IgD-negative memory B cell (primary cell): Measurements from ENCODE around the gene SEC16B. TPM values are rescaled to one million over a fixed set of nuclear protein-coding genes. Genes with fewer than 3 reads are reported as not detected.
A peak's percentile ranks its signal among the peaks of the same experiment; 100 is the strongest.

Source experiments
- H3K27ac Mint-ChIP-seq, 3 donors: one replicate each; pipeline ENCODE4 v1.8.0; 2020 to 2022; ENCODE audit warnings: mild to moderate bottlenecking in 3 of 3, mixed read lengths in 3 of 3, moderate library complexity in 1 of 3
- H3K27me3 Mint-ChIP-seq: one replicate; pipeline ENCODE4 v1.8.0; 2021; ENCODE audit warnings: mixed read lengths
- H3K36me3 Mint-ChIP-seq: one replicate; pipeline ENCODE4 v1.8.0; 2020; ENCODE audit warnings: mild to moderate bottlenecking, mixed read lengths
- H3K4me1 Mint-ChIP-seq, 3 donors: one replicate each; pipeline ENCODE4 v1.8.0; 2020 to 2022; ENCODE audit warnings: mixed read lengths in 3 of 3, mild to moderate bottlenecking in 1 of 3
- H3K4me3 Mint-ChIP-seq, 4 donors: one replicate each; pipeline ENCODE4 v1.8.0; 2020 to 2022; ENCODE audit warnings: mild to moderate bottlenecking in 4 of 4, mixed read lengths in 4 of 4, moderate library complexity in 3 of 4
- H3K9me3 Mint-ChIP-seq, 3 donors: one replicate each; pipeline ENCODE4 v1.8.0; 2020 to 2021; ENCODE audit warnings: mixed read lengths in 3 of 3, mild to moderate bottlenecking in 1 of 3
- polyA plus RNA-seq: library from polyadenylated mRNA; unstranded; fragments of 300-500 nt; fragmentation: Illumina TruSeq; gene quantifications from one replicate; pipeline ENCODE4 v1.2.3, GENCODE V29; 2021

Gene SEC16B
- polyA plus RNA-seq, 1 donor from 2014 or later: not detected

DNA sequence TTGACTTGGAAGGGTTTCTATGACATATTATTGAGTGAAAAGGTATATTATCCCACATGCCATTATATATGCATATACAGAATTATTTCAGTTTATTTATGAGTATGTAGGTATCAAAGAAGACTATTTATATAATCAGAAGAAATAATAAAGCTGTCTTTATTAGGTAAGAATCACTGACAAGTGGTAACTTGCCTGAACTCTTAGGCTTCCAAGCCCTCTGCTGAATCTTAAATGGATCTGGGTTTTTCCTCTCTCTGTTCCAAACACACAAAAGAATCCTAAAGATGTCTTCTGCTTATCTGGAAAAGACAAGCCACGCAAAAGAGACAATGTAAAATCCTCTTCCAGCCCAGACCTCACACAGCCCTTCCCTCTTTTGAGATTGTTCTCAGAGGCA is 14.9 kb upstream of the SEC16B start:
- H3K27me3 Mint-ChIP-seq: peaks cover 10% of the 10 kb centered on the region
- H3K36me3 Mint-ChIP-seq: no peaks in the 10 kb centered on the region
- no peak overlapping the region for H3K27ac Mint-ChIP-seq
- H3K4me1 Mint-ChIP-seq: no peaks in the 10 kb centered on the region
- H3K9me3 Mint-ChIP-seq: peaks cover 0 to 10% (median 1%) of the 10 kb centered on the region in 3 donors
- H3K4me3 Mint-ChIP-seq: no peak overlapping the region

DNA sequence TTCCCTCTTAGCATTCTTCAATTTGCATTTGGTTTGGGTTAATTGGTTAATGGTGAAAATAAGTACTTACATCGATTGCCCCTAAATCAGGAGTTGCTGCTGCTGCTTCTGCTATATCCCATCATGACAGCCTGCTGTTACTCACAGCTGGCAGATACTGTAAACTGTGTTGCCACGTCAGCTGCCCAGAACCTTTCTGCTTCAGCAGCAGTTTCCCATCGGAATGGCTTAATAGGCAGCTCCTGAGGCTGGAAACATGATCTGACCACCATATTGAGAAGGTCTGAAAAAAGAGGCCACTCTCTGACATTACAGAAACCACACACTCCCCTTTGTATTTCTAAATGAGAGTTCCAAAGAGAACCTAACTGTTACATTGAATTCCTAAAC is 14.3 kb upstream of the SEC16B start:
- no peaks in the 10 kb centered on the region for H3K36me3 Mint-ChIP-seq
- H3K4me1 Mint-ChIP-seq: no peaks in the 10 kb centered on the region
- H3K4me3 Mint-ChIP-seq: no peak overlapping the region
- peaks cover 0 to 6% (median 1%) of the 10 kb centered on the region in 3 donors for H3K9me3 Mint-ChIP-seq
- H3K27ac Mint-ChIP-seq: no peak overlapping the region
- H3K27me3 Mint-ChIP-seq: peaks cover 11% of the 10 kb centered on the region

DNA sequence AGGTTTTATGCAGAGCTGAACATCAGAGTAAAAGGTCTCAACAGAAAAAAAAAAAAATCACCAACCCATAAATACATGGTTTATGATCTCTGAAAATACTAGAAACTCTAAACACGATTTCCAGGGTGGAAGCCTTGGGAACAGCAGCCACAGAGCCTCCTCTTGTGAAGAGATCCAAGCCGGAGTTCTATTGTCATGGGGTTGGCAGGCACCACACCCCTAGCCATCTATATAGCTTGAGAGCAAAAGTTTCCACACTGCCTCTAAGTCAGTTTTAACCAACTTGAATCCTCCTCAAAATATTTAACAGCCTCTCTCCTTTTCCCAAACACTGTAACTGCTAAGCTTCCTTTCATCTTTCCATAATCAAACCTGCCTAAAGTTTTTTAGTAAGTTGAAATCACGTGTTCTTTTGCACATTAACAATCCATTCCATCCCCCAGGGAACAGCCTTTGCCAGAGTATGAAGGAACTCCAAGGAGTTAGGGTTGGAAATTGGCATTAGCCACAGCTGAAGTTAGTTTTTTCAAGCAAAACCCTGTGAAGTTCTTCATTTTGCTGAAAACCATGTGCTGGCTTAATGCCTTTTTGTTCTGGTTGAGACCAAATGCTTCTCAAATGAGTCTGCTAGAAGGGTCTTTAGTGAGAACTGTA is 13.8 kb upstream of the SEC16B start:
- H3K9me3 Mint-ChIP-seq: peaks cover 0 to 6% (median 1%) of the 10 kb centered on the region in 3 donors
- no peaks in the 10 kb centered on the region for H3K36me3 Mint-ChIP-seq
- H3K27me3 Mint-ChIP-seq: peaks cover 11% of the 10 kb centered on the region
- H3K27ac Mint-ChIP-seq: no peak overlapping the region
- no peaks in the 10 kb centered on the region for H3K4me1 Mint-ChIP-seq
- peak overlapping the region in 1 of 4 donors; percentile 35 for H3K4me3 Mint-ChIP-seq

DNA sequence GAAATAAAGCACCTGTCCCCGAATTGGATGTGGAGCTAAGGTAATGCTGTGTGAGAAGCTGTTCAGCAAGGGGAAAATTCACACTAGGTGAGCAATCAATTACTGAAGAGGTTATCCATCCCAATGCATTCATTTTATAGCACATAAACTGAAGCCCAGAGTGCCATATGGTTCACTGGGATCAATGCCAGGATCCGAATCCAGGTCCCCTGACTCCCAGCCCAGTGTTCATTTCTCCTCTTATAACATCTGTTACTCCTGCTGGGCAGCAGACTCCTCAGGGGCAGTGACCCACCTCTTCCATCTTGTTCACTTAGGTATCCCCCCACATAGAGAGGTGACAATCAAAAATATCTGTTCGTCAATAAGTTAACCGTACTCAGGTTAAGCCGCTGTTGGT is 13.2 kb upstream of the SEC16B start:
- Mint-ChIP-seq H3K9me3 (peaks cover 0 to 3% (median 1%) of the 10 kb centered on the region in 3 donors), H3K27ac (no peak overlapping the region), H3K36me3 (no peaks in the 10 kb centered on the region), H3K27me3 (peaks cover 11% of the 10 kb centered on the region), H3K4me1 (no peaks in the 10 kb centered on the region), H3K4me3 (peak overlapping the region in 1 of 4 donors; percentile 35)

DNA sequence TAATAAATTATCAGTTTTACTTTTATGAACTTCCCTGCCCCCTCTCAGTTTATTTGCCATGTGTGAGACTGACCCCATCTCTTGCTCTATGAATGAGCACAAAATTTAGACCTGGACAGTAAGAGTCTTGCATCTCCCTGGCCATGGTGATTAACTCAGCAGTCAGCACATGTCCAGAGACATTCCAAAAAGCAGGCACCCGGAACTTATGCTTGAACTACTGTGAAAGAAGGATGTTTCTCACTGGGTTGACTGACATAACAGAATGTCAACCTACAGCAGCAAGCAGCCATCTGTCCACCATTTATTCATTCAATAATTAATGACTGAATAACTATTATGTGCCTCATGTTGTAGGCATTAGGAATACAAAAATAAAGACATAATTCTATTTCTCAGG is 11.3 kb upstream of the SEC16B start:
- peaks cover 7% of the 10 kb centered on the region for H3K27me3 Mint-ChIP-seq
- no peak overlapping the region for H3K27ac Mint-ChIP-seq
- H3K36me3 Mint-ChIP-seq: no peaks in the 10 kb centered on the region
- no peaks in the 10 kb centered on the region for H3K4me1 Mint-ChIP-seq
- peaks cover 0 to 3% (median 0%) of the 10 kb centered on the region in 3 donors for H3K9me3 Mint-ChIP-seq
- H3K4me3 Mint-ChIP-seq: no peak overlapping the region

DNA sequence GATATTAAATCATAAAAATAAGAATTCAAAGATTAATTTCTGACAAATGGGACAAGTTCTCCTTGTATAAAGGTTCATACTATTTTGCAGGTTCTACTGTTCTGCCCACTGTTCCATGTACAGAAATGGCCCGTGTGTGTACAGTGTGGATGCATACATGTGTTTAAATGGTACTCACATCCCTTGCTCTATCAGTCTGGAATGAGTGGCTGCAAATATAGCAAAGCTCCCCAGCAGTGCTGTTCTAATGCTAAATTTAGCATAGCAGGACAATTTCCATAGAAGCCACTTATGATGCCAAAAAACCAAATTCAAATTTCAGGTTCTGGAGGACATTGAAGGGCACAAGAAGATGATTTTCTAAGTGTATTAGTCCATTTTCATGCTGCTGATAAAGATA is 9.4 kb upstream of the SEC16B start:
- Mint-ChIP-seq H3K27ac (no peak overlapping the region), H3K4me3 (no peak overlapping the region), H3K27me3 (peaks cover 5% of the 10 kb centered on the region), H3K9me3 (peaks cover 0 to 5% (median 0%) of the 10 kb centered on the region in 3 donors), H3K36me3 (no peaks in the 10 kb centered on the region), H3K4me1 (no peaks in the 10 kb centered on the region)

DNA sequence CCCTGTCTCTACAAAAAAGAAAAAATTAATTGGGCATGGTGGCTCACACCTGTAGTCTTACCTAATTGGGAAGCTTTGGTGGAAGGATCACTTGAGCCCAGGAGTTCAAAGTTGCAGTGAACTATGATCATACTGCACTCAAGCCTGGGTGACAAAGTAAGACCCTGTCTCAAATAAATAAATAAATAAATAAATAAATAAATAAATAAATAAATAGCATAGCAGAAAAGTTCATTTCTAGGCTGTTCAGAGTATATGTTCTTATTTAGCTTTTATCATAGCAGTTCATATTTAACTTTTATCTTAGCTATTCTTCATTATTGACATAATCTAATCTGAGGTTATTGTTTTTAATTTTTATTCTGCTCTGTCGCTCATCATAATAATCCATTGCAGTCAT is 8.7 kb upstream of the SEC16B start:
- H3K27me3 Mint-ChIP-seq: peaks cover 9% of the 10 kb centered on the region
- no peak overlapping the region for H3K27ac Mint-ChIP-seq
- H3K36me3 Mint-ChIP-seq: no peaks in the 10 kb centered on the region
- no peaks in the 10 kb centered on the region for H3K4me1 Mint-ChIP-seq
- peaks cover 0 to 5% (median 0%) of the 10 kb centered on the region in 3 donors for H3K9me3 Mint-ChIP-seq
- no peak overlapping the region for H3K4me3 Mint-ChIP-seq

DNA sequence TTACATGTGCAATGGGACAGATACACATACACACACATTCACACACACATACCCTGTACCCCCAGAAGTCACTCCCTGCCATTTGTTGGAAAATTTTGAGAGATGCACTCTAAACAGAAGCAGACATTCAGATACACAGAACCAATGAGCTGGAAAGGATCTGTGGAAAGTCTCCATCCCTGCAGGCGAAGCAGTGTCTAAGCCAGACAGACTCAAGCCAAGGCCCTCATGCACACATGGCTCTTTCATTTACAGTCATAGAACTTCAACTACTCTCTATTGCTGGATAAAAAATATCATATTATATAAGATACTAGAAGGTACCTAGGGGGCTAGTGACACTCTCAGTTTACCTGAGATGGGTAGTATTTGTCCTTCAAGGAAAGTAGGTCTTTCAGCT is 7.3 kb upstream of the SEC16B start:
- peaks cover 0 to 5% (median 0%) of the 10 kb centered on the region in 3 donors for H3K9me3 Mint-ChIP-seq
- no peaks in the 10 kb centered on the region for H3K36me3 Mint-ChIP-seq
- no peaks in the 10 kb centered on the region for H3K4me1 Mint-ChIP-seq
- H3K27ac Mint-ChIP-seq: no peak overlapping the region
- peaks cover 9% of the 10 kb centered on the region for H3K27me3 Mint-ChIP-seq
- H3K4me3 Mint-ChIP-seq: no peak overlapping the region

DNA sequence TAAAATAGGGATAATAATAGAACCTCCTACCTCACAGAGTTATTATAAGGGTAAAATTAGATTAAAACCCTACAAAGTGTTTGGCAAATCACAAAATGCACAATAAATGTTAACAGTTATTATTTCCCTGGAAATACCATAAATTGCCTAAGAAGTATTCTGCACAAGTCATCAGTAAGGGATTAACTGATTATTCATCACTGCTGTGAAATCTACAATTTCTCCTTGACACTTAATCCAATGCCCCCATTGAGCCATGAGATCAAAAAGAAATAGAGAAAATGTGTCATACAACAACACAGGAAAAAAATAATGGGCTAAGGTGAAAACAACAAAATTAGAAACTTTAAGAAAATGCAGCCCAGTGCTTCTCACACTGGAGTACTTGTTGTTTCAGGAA is 6.7 kb upstream of the SEC16B start:
- peaks cover 0 to 5% (median 0%) of the 10 kb centered on the region in 3 donors for H3K9me3 Mint-ChIP-seq

DNA sequence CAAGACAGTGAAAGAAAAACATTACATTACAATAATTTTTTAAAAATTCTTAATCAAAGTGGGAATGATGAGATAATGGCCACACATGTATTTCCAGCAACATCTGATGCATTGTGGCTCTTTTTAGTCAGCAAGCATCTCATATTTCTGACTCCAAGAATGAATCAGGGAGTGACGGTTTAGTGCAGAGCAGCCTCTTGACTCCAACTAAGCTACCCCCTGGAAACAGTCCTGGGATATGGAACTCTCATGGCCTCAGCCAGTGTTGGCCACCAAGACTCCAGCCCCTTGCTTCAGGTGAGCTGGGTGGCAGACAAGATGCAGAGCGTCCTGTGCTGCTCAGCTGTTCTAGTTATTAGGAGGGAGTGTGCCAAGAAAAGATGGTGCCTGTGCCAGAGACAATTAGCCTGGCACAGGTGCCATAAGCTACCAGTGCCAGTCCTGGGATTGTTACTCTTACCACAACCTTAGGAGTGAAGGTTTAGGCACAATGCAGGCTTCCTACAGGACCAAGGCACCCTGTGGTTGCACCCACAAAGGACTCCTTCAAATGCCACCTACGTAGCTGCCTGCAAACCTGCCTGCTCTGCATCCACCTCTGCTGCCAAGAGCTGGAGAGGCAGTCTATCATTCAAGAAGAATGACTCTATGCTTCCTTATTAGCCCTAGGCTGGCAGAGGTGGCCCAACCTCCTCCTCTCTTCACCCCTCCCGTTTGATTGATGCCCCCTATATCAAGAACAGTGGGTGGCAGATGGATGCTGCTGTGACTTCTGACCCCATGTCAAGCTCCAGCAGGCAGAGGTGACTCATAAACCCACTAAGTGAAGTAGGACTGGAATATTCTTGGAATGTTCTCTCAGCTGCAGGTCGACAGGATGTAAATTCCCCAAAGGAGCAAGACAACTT is 6.0 kb upstream of the SEC16B start:
- no peaks in the 10 kb centered on the region for H3K4me1 Mint-ChIP-seq
- no peaks in the 10 kb centered on the region for H3K36me3 Mint-ChIP-seq
- H3K27me3 Mint-ChIP-seq: peaks cover 9% of the 10 kb centered on the region
- H3K9me3 Mint-ChIP-seq: peaks cover 0 to 5% (median 0%) of the 10 kb centered on the region in 3 donors
- H3K4me3 Mint-ChIP-seq: no peak overlapping the region
- no peak overlapping the region for H3K27ac Mint-ChIP-seq

More for the DNA sequence above, 6.7 kb upstream of the SEC16B start:
- Mint-ChIP-seq H3K4me1 (no peaks in the 10 kb centered on the region), H3K27ac (no peak overlapping the region), H3K4me3 (no peak overlapping the region), H3K27me3 (peaks cover 9% of the 10 kb centered on the region), H3K36me3 (no peaks in the 10 kb centered on the region)

DNA sequence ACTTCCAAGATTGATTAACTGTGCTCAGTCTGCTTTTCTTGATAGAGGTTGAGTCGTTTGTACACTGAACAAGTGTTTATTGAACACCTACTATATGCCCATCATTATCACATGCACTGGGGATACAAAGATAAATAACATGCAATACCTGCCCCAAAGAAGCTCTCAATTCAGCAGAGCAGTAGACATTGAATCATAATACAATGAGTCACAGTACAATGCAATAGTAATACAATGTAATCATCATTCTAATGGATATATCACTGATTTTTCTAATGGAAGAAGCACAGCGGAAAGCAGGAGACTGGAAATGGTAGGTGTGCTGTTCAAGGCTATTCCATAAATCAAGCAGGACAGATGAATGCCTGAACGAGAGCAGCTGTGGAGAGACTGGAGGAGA is 3.7 kb upstream of the SEC16B start:
- H3K36me3 Mint-ChIP-seq: no peaks in the 10 kb centered on the region
- H3K27ac Mint-ChIP-seq: no peak overlapping the region
- peaks cover 7% of the 10 kb centered on the region for H3K27me3 Mint-ChIP-seq
- no peak overlapping the region for H3K4me3 Mint-ChIP-seq
- no peaks in the 10 kb centered on the region for H3K4me1 Mint-ChIP-seq
- peaks cover 0 to 5% (median 0%) of the 10 kb centered on the region in 3 donors for H3K9me3 Mint-ChIP-seq

DNA sequence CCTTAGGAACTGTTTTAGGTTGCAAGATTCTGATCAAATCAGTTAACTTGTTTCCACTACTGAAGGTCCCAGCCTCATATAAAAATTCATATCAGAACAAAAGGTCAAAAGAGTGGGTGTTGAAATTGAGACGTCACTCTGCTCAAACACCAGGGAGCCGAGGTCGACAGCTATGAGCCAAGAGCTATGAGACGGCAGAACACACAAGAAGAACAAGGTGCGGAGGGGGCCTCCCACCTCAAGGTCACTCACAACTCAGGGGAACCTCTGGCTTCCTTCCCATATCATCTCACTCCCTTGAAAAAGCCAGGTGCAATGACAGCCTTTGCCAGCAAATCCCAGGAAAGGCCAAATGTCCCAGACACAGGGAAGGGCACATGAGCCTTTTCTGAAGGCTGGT is 749 bp downstream of the SEC16B start:
- Mint-ChIP-seq H3K9me3 (peaks cover 0 to under 1% (median 0%) of the 10 kb centered on the region in 3 donors), H3K4me3 (no peak overlapping the region), H3K36me3 (no peaks in the 10 kb centered on the region), H3K27me3 (peaks cover 4% of the 10 kb centered on the region), H3K4me1 (peaks cover 0 to 2% (median 0%) of the 10 kb centered on the region in 3 donors), H3K27ac (no peak overlapping the region)

DNA sequence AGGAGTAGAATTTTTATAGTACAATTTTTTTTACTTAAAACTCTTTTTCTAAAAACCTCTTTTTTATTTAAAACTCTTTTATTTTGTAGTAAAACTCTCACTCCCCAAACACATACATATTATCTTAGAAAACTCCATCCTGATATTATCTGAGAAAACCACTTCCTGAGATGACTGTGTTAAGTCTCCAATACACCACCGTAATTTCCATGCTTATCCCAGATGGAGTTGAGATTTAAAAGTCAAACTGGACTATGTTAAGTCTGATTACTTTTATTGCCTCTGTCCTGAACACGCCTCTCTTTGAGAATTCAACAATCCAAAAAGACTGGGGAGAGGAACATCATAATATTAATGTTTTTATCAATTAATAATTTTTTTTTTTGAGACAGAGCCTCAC is 3.7 kb downstream of the SEC16B start:
- Mint-ChIP-seq H3K36me3 (no peaks in the 10 kb centered on the region), H3K9me3 (peaks cover 0 to 1% (median 0%) of the 10 kb centered on the region in 3 donors), H3K27me3 (no peaks in the 10 kb centered on the region), H3K4me1 (peaks cover 0 to 2% (median 0%) of the 10 kb centered on the region in 3 donors), H3K27ac (no peak overlapping the region), H3K4me3 (no peak overlapping the region)

DNA sequence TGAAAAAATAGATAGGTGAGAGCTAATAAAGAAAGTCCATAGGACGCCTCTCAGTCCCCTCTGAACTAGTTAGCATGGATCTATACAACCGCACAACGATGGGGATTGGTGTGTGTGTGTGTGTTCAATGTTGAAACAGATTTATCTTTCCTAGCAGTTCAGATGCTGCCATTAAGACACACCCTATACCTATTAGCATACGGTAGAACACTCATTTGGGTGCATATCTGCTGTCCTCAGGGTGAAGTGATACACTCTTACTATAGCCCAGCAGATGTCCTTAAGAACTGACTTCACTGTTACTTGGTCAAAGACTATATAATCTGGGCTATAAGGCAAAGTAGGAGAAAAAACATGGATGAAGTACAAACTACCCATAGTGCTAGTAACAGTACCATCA is 4.6 kb downstream of the SEC16B start:
- H3K27ac Mint-ChIP-seq: no peak overlapping the region
- H3K27me3 Mint-ChIP-seq: no peaks in the 10 kb centered on the region
- no peak overlapping the region for H3K4me3 Mint-ChIP-seq
- no peaks in the 10 kb centered on the region for H3K36me3 Mint-ChIP-seq
- H3K9me3 Mint-ChIP-seq: peaks cover 0 to 1% (median 0%) of the 10 kb centered on the region in 3 donors
- peaks cover 0 to 2% (median 0%) of the 10 kb centered on the region in 3 donors for H3K4me1 Mint-ChIP-seq

DNA sequence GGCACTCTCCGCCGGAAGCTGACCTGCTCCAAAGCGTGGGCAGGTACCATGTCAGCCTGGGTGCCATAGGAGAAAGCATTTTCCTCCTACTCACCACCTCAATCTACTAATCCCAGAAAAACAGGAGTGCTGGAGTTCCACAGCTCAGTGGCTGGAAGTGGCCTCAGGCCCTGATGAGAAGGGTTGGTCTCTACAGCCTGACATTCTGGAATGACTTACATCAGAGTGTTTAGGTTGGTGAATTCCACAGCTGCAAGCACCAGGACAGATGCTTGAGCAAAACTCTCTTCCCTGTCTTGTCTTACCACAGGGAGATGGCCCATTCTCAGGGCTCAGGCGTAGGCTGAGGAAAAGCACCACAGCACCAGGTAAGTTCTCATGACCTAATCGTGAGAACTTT is 5.5 kb downstream of the SEC16B start:
- Mint-ChIP-seq H3K4me3 (no peak overlapping the region), H3K27ac (no peak overlapping the region), H3K4me1 (peaks cover 0 to 2% (median 0%) of the 10 kb centered on the region in 3 donors)

More for the DNA sequence above, 5.5 kb downstream of the SEC16B start:
- Mint-ChIP-seq H3K9me3 (peaks cover 0 to 1% (median 0%) of the 10 kb centered on the region in 3 donors), H3K36me3 (no peaks in the 10 kb centered on the region), H3K27me3 (no peaks in the 10 kb centered on the region)
